Panc1 (cell line): Measurements from ENCODE around the gene WDR1. TPM values are rescaled to one million over a fixed set of nuclear protein-coding genes. Genes with fewer than 3 reads are reported as not detected.

Experiments used
- ATAC-seq: fragments of 200-7000 bp; cut with Tn5 transposase; 2 replicates; pipeline ENCODE4 v1.9.1; 2020; ENCODE audit warnings: mild to moderate bottlenecking, moderate library complexity
- BruUV-seq: library from RNA; stranded (reverse); fragments of 400-500 nt; replicated peaks from 2 replicates; lab custom pipeline; 2021; lab: Mats Ljungman, UMichigan
- CTCF ChIA-PET: fragments of 300-600 bp; sonication (Branson Sonifier 250); formaldehyde crosslinking; loops from one replicate; lab custom pipeline; 2022; ENCODE audit warnings: antibody characterized with exemption; lab: Charles Lee
- POLR2A ChIA-PET: fragments of 300-600 bp; sonication (Branson Sonifier 250); formaldehyde crosslinking; loops from one replicate; lab custom pipeline; 2022; ENCODE audit warnings: antibody characterized with exemption; lab: Charles Lee
- DNase-seq: peaks from one replicate; pipeline ENCODE4 v3.0.0-alpha.2; 2010; ENCODE audit warnings: low read depth, low spot score
- H3K27ac ChIP-seq: 2 replicates; pipeline ENCODE4 v1.5.1; 2011; ENCODE audit warnings: mild to moderate bottlenecking, low read length, inconsistent platforms
- H3K27me3 ChIP-seq: fragments of 200-500 bp; sonication (Bioruptor generic); 2 replicates; pipeline ENCODE4 v1.6.0; 2014; ENCODE audit warnings: low read length, inconsistent platforms; ENCODE audit not compliant: control insufficient read depth, insufficient read depth
- H3K36me3 ChIP-seq: fragments of 200-500 bp; sonication (Bioruptor generic); 2 replicates; pipeline ENCODE4 v1.5.1; 2014; ENCODE audit warnings: inconsistent platforms, mild to moderate bottlenecking, low read length, moderate library complexity; ENCODE audit not compliant: control insufficient read depth, insufficient read depth
- H3K4me1 ChIP-seq: 2 replicates; pipeline ENCODE4 v1.5.1; 2011; ENCODE audit warnings: inconsistent platforms, mild to moderate bottlenecking, low read length, moderate library complexity; ENCODE audit not compliant: control insufficient read depth, insufficient read depth
- H3K4me3 ChIP-seq, 2 experiments: 2 replicates each; pipeline ENCODE4 v1.5.1; 2011 to 2012; ENCODE audit warnings: low read depth in 2 of 2, low read length in 2 of 2, mild to moderate bottlenecking in 2 of 2, inconsistent platforms in 1 of 2, moderate library complexity in 1 of 2
- H3K9me3 ChIP-seq: fragments of 200-500 bp; sonication (Bioruptor generic); 2 replicates; pipeline ENCODE4 v1.5.1; 2014; ENCODE audit warnings: low read depth, mild to moderate bottlenecking, inconsistent platforms, low read length, moderate library complexity; ENCODE audit not compliant: control insufficient read depth, insufficient read depth
- POLR2AphosphoS5 ChIP-seq: IDR thresholded peaks from 2 replicates; pipeline ENCODE4 v1.6.1; 2012; ENCODE audit warnings: mild to moderate bottlenecking, low read depth, low read length, moderate library complexity
- SIN3A ChIP-seq: IDR thresholded peaks from 2 replicates; pipeline ENCODE4 v1.6.1; 2012; ENCODE audit warnings: low read depth, mild to moderate bottlenecking, low read length, moderate library complexity, borderline replicate concordance; ENCODE audit not compliant: insufficient read depth
- TCF7L2 ChIP-seq: IDR thresholded peaks from 2 replicates; pipeline ENCODE4 v1.6.1; 2011; ENCODE audit warnings: mild to moderate bottlenecking, low read depth, low read length, inconsistent platforms
- in situ Hi-C: cut with HindIII; loops from 2 replicates; pipeline ENCODE4 v1.10.0; 2016; ENCODE audit warnings: low sequenced_read_pairs, low pct_unique_long_range_greater_than_20kb
- intact Hi-C: fragments of 100-400 bp; cut with micrococcal nuclease; formaldehyde crosslinking; loops from one replicate; pipeline ENCODE4 v1.10.0; 2022; ENCODE audit not compliant: unreplicated experiment
- total RNA-seq: library from RNA; stranded (reverse); gene quantifications from one replicate; pipeline ENCODE4 v1.2.1, GENCODE V29; 2021; ENCODE audit not compliant: unreplicated experiment
- TF ChIP-seq, protein P1 (sequence below): fragments of 450-650 bp; IDR thresholded peaks from 2 replicates; pipeline ENCODE4 v1.5.1; 2017; ENCODE audit warnings: mild to moderate bottlenecking
- TF ChIP-seq, protein P2 (sequence below), 2 experiments: IDR thresholded peaks; 2 replicates each; pipeline ENCODE4 v1.6.1; 2011 to 2012; ENCODE audit warnings: low read depth in 2 of 2, control low read depth in 1 of 2, low read length in 1 of 2, mild to moderate bottlenecking in 1 of 2, moderate library complexity in 1 of 2; ENCODE audit not compliant: insufficient read depth in 1 of 2

WDR1 gene
- total RNA-seq, 1 experiment from 2014 or later, result 260 TPM

DNA sequence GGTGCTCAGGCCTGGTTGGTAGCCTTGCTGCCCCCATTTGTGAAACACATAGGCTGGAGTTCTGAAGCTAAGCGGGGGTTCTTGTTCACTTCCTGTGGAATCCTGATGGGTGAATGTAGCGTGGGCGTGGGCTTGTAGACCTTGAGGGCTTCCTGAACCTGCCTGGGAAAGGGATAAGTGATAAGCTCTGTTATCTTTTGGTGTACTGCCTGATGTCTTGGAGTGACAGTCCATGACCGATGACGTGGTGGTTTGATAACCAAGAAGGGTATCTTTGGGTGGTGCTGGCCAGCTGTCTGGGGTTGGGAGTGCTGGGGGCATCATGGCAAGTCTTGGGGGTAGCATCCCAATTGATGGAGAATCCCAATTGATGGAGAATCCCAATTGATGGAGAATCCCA lies 17.5 kb upstream of the WDR1 start:
- in situ Hi-C loops (no loop called here), intact Hi-C loops (no loop called here)
- BruUV-seq, result no TSS peak
- CTCF ChIA-PET, result no interaction called here
- H3K27ac ChIP-seq, result no peak overlapping the region
- no peak overlapping the region for H3K4me3 ChIP-seq
- TF ChIP-seq, protein P1, sequence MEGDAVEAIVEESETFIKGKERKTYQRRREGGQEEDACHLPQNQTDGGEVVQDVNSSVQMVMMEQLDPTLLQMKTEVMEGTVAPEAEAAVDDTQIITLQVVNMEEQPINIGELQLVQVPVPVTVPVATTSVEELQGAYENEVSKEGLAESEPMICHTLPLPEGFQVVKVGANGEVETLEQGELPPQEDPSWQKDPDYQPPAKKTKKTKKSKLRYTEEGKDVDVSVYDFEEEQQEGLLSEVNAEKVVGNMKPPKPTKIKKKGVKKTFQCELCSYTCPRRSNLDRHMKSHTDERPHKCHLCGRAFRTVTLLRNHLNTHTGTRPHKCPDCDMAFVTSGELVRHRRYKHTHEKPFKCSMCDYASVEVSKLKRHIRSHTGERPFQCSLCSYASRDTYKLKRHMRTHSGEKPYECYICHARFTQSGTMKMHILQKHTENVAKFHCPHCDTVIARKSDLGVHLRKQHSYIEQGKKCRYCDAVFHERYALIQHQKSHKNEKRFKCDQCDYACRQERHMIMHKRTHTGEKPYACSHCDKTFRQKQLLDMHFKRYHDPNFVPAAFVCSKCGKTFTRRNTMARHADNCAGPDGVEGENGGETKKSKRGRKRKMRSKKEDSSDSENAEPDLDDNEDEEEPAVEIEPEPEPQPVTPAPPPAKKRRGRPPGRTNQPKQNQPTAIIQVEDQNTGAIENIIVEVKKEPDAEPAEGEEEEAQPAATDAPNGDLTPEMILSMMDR, result no peak
- TF ChIP-seq, protein P2, sequence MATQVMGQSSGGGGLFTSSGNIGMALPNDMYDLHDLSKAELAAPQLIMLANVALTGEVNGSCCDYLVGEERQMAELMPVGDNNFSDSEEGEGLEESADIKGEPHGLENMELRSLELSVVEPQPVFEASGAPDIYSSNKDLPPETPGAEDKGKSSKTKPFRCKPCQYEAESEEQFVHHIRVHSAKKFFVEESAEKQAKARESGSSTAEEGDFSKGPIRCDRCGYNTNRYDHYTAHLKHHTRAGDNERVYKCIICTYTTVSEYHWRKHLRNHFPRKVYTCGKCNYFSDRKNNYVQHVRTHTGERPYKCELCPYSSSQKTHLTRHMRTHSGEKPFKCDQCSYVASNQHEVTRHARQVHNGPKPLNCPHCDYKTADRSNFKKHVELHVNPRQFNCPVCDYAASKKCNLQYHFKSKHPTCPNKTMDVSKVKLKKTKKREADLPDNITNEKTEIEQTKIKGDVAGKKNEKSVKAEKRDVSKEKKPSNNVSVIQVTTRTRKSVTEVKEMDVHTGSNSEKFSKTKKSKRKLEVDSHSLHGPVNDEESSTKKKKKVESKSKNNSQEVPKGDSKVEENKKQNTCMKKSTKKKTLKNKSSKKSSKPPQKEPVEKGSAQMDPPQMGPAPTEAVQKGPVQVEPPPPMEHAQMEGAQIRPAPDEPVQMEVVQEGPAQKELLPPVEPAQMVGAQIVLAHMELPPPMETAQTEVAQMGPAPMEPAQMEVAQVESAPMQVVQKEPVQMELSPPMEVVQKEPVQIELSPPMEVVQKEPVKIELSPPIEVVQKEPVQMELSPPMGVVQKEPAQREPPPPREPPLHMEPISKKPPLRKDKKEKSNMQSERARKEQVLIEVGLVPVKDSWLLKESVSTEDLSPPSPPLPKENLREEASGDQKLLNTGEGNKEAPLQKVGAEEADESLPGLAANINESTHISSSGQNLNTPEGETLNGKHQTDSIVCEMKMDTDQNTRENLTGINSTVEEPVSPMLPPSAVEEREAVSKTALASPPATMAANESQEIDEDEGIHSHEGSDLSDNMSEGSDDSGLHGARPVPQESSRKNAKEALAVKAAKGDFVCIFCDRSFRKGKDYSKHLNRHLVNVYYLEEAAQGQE (IDR thresholded peaks at IDR 0.05; ENCODE audit: insufficient read depth in 1 of 2, low read depth in 2 of 2, low read length in 1 of 2), result no peak
- TF ChIP-seq POLR2AphosphoS5, result no peak
- no peak for TF ChIP-seq TCF7L2
- TF ChIP-seq SIN3A, result no peak
- POLR2A ChIA-PET, result no interaction called here
- no peaks in the 10 kb centered on the region for H3K4me1 ChIP-seq
- H3K36me3 ChIP-seq, result no peaks in the 10 kb centered on the region
- no peaks in the 10 kb centered on the region for H3K9me3 ChIP-seq
- ATAC-seq, result no peak
- peaks cover 2% of the 10 kb centered on the region; the same call in 1 of the 2 replicates for H3K27me3 ChIP-seq
- no peak for DNase-seq

DNA sequence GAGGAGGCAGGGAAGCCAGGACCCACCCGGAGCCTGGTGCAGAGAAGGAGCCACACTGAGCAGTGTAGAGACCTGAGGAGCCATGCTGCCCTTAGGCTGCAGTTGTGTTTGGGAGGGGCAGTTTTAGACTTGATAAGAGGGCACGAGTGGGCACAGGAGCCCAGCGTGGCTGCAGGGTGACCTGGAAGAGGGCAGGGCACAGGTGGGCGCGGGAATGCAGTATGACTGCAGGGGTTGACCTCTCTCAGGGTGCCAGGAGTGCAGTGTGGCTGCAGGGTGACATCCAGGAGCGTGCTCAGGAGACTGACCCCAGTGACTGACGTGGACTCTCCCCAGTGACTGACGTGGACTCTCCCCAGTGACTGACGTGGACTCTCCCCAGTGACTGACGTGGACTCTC lies 14.6 kb upstream of the WDR1 start:
- DNase-seq, result no peak
- H3K36me3 ChIP-seq, result no peaks in the 10 kb centered on the region
- H3K4me1 ChIP-seq, result no peaks in the 10 kb centered on the region
- H3K9me3 ChIP-seq, result no peaks in the 10 kb centered on the region
- no peak overlapping the region for H3K4me3 ChIP-seq
- H3K27me3 ChIP-seq, result no peaks in the 10 kb centered on the region
- ChIA-PET CTCF (no interaction called here), POLR2A (no interaction called here)
- no peak for ATAC-seq
- intact Hi-C loops (no loop called here), in situ Hi-C loops (no loop called here)
- BruUV-seq, result no TSS peak
- TF ChIP-seq, protein P2 (IDR thresholded peaks at IDR 0.05; ENCODE audit: insufficient read depth in 1 of 2, low read depth in 2 of 2, low read length in 1 of 2), result no peak
- TF ChIP-seq TCF7L2 (no peak), SIN3A (no peak), POLR2AphosphoS5 (no peak)
- TF ChIP-seq, protein P1, result no peak
- no peak overlapping the region for H3K27ac ChIP-seq
